Measurements from ENCODE around the gene CEP57L1. TPM values are rescaled to one million over a fixed set of nuclear protein-coding genes. Genes with fewer than 3 reads are reported as not detected.

CEP57L1 gene
- total RNA-seq, 4 donors from 2014 or later, result 10.3 to 29.7 (median 17.5) TPM

DNA sequence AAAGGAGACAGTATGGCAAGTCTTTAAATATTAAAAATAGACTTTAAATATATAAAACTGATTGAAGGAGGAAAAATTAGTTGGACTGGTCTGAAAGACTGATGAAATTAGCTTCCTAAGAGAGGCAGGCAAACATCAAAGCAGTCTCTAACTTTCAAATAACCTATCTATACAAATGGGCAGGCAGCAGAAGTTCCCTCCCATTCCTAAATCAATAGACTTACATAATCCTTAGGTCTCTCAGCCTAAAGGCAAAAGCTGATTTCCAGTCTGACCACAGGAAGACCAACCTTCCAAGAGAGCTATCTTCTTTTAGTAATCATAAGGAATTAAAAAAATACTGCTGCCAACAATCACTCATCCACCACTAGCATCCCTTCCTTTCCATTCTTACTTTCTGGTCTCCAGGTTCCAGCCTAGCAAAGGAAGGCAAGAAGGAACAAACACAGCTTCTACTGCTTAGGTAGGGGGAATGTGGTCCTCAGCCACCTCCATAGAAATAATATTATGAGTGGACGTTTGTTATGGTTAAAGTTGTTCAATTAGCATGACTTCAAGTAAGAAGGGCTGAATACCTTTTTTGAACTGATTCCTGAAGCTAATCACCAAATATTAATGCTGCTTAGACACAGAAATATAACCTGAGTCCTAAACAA, 44.7 kb upstream of the CEP57L1 start:
- in situ Hi-C loops (cut with MboI; ENCODE audit: low sequenced_read_pairs in 4 of 4), result loop anchor here in 2 of 4 donors (25.0 kb wide), 1 partner anchor 113 kb away; no protein-coding TSS in a partner anchor
- no peak for DNase-seq
- Histone ChIP-seq H3K27me3 (no peaks in the 10 kb centered on the region), H3K9me3 (no peaks in the 10 kb centered on the region), H3K4me3 (no peak overlapping the region), H3K36me3 (no peaks in the 10 kb centered on the region), H3K27ac (peak overlapping the region in 3 of 4 donors; percentile 38 to 78 (median 74)), H3K4me1 (peaks cover 71 to 73% of the 10 kb centered on the region in 2 donors)
- TF ChIP-seq, protein P1, sequence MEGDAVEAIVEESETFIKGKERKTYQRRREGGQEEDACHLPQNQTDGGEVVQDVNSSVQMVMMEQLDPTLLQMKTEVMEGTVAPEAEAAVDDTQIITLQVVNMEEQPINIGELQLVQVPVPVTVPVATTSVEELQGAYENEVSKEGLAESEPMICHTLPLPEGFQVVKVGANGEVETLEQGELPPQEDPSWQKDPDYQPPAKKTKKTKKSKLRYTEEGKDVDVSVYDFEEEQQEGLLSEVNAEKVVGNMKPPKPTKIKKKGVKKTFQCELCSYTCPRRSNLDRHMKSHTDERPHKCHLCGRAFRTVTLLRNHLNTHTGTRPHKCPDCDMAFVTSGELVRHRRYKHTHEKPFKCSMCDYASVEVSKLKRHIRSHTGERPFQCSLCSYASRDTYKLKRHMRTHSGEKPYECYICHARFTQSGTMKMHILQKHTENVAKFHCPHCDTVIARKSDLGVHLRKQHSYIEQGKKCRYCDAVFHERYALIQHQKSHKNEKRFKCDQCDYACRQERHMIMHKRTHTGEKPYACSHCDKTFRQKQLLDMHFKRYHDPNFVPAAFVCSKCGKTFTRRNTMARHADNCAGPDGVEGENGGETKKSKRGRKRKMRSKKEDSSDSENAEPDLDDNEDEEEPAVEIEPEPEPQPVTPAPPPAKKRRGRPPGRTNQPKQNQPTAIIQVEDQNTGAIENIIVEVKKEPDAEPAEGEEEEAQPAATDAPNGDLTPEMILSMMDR (IDR thresholded peaks at IDR 0.05 in 4 of 5, conservative IDR thresholded peaks at IDR 0.05 in 1 of 5), result no peak
- no peak for TF ChIP-seq POLR2A (IDR thresholded peaks at IDR 0.05)
- no peak for ATAC-seq
- intact Hi-C loops (cut with DNase I; ENCODE audit: low total_unique reads), result loop anchor here (5.0 kb wide), 1 partner anchor 43 kb away; no protein-coding TSS in a partner anchor

DNA sequence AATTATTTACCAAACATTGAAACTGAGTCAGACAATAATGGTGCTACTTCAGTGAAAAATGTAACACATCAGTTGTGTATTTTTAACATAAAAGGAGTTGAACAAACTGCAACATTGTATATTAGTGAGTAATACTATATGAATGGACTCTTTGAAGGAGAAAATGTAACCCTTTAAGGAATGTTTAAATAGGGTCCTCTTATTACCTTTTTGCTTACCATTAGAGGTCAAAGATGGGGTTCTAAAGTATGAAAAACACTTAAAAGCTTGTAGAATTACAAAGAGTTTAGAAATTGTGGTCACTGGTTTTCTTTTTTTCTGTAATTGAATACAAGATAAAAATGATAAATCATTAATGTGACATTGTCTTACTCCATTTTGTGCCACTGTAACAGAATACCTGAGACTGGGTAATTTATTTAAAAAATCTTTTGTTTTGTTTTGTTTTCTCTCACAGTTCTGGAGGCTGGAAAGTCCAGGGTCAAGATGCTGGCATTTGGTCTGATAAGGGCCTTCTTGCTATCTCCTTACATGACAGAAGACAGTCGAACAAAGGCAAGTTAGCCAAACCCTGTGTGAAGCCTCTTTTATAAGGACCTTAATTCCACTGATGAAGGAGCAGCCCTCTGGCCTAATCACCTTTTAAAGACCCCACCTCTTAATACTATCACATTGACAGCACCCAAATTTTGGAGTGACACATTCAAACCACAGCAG, 43.8 kb upstream of the CEP57L1 start:
- Histone ChIP-seq H3K36me3 (no peaks in the 10 kb centered on the region), H3K4me1 (peaks cover 79 to 82% of the 10 kb centered on the region in 2 donors), H3K27ac (peak overlapping the region; percentile 2 to 78 (median 74)), H3K9me3 (no peaks in the 10 kb centered on the region), H3K27me3 (no peaks in the 10 kb centered on the region), H3K4me3 (no peak overlapping the region)
- in situ Hi-C loops (cut with MboI; ENCODE audit: low sequenced_read_pairs in 4 of 4), result loop anchor here in 2 of 4 donors (25.0 kb wide), 1 partner anchor 114 kb away; no protein-coding TSS in a partner anchor
- intact Hi-C loops (cut with DNase I; ENCODE audit: low total_unique reads), result loop anchor here (5.0 kb wide), 1 partner anchor 44 kb away; no protein-coding TSS in a partner anchor
- ATAC-seq, result no peak
- DNase-seq, result no peak
- TF ChIP-seq, protein P1 (IDR thresholded peaks at IDR 0.05 in 4 of 5, conservative IDR thresholded peaks at IDR 0.05 in 1 of 5), result no peak
- no peak for TF ChIP-seq POLR2A (IDR thresholded peaks at IDR 0.05)

DNA sequence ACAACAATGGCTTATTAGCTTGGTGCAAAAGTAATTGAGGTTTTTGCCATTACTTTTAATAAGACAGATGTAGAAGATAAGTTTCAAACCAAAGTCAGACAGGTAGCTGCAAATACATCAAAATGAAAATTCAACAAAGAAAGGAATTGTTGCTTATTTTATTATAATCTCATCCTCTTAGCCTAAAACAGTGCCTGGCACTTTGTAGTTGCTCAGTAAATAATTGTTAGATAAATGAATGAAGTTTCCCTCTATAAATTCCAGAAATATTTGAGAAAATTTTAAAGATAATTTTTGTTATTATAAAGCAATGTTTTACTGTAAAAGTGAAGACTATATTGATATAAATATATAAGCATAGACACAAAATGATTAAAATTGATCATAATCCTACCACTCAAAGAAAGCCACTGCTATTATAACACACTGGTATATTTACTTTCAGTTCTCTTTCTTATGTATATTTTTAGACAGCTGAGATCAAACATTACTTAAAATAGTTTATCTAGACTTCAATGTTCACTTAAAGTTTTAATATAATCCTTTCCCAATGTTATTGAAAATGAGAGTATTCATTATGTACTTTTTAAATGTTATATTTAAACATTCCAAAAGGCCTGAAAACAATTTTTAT, 43.2 kb upstream of the CEP57L1 start:
- peaks cover 86 to 88% of the 10 kb centered on the region in 2 donors for H3K4me1 ChIP-seq
- TF ChIP-seq, protein P1 (IDR thresholded peaks at IDR 0.05 in 4 of 5, conservative IDR thresholded peaks at IDR 0.05 in 1 of 5), result no peak
- TF ChIP-seq POLR2A (IDR thresholded peaks at IDR 0.05), result no peak
- in situ Hi-C loops (cut with MboI; ENCODE audit: low sequenced_read_pairs in 4 of 4), result loop anchor here in 2 of 4 donors (25.0 kb wide), 1 partner anchor 115 kb away; no protein-coding TSS in a partner anchor
- no peaks in the 10 kb centered on the region for H3K27me3 ChIP-seq
- H3K27ac ChIP-seq, result peak overlapping the region; percentile 72 to 78 (median 74)
- H3K9me3 ChIP-seq, result no peaks in the 10 kb centered on the region
- no peak for ATAC-seq
- no peak for DNase-seq
- no peaks in the 10 kb centered on the region for H3K36me3 ChIP-seq
- intact Hi-C loops (cut with DNase I; ENCODE audit: low total_unique reads), result loop anchor here (5.0 kb wide), 1 partner anchor 45 kb away; no protein-coding TSS in a partner anchor
- no peak overlapping the region for H3K4me3 ChIP-seq

DNA sequence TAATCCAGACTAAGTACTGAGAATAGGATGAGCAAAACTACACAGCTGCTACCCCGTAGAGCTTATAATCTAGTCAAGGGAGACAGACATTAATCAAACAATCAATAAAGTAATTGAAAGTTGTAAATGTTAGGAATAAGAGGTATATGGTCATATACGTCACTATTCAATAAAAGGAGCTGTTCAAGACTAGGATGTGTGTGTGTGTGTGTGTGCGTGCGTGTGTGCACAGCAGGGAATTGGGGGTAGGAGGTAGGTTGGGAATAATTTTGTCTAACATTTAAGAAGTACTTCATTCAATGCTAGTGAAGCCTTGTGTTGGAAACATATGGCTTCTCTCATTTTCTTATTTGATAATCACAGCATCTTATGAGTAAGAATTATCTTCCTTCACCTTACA, 42.5 kb upstream of the CEP57L1 start:
- Histone ChIP-seq H3K4me3 (no peak overlapping the region), H3K9me3 (no peaks in the 10 kb centered on the region), H3K4me1 (peaks cover 93 to 96% of the 10 kb centered on the region in 2 donors), H3K27me3 (no peaks in the 10 kb centered on the region), H3K36me3 (no peaks in the 10 kb centered on the region), H3K27ac (peak overlapping the region; percentile 72 to 78 (median 74))
- ATAC-seq, result no peak
- intact Hi-C loops (cut with DNase I; ENCODE audit: low total_unique reads) (loop anchor here (5.0 kb wide), 1 partner anchor 46 kb away; no protein-coding TSS in a partner anchor), in situ Hi-C loops (cut with MboI; ENCODE audit: low sequenced_read_pairs in 4 of 4) (loop anchor here in 2 of 4 donors (25.0 kb wide), 1 partner anchor 116 kb away; no protein-coding TSS in a partner anchor)
- DNase-seq, result no peak
- TF ChIP-seq, protein P1 (IDR thresholded peaks at IDR 0.05 in 4 of 5, conservative IDR thresholded peaks at IDR 0.05 in 1 of 5), result no peak
